Choroid plexus epithelial cell (primary cell): ENCODE measurements around the gene BCAS2.
"Not testable (repeated sequence)": the region's sequence is repeated elsewhere in the genome, so short reads cannot be mapped to it uniquely, and the experiment has no call there.

Experiments used
- DNase-seq: peaks from one replicate; pipeline ENCODE4 v3.0.0-alpha.2; 2010; ENCODE audit warnings: low read depth
- H3K4me3 ChIP-seq: 2 replicates; pipeline ENCODE4 v1.5.1; 2011; ENCODE audit warnings: low read depth, mild to moderate bottlenecking, control low read depth, low read length, moderate library complexity
- TF ChIP-seq, protein P1 (sequence below): conservative IDR thresholded peaks from 2 replicates; pipeline ENCODE4 v1.5.1; 2011; ENCODE audit warnings: low read depth, mild to moderate bottlenecking, control low read depth, inconsistent platforms, low read length, moderate library complexity

BCAS2 gene

GRCh38 chr1:114587203-114587991, 6.0 kb upstream of the BCAS2 start:
- H3K4me3 ChIP-seq, result no peak overlapping the region
- TF ChIP-seq, protein P1, sequence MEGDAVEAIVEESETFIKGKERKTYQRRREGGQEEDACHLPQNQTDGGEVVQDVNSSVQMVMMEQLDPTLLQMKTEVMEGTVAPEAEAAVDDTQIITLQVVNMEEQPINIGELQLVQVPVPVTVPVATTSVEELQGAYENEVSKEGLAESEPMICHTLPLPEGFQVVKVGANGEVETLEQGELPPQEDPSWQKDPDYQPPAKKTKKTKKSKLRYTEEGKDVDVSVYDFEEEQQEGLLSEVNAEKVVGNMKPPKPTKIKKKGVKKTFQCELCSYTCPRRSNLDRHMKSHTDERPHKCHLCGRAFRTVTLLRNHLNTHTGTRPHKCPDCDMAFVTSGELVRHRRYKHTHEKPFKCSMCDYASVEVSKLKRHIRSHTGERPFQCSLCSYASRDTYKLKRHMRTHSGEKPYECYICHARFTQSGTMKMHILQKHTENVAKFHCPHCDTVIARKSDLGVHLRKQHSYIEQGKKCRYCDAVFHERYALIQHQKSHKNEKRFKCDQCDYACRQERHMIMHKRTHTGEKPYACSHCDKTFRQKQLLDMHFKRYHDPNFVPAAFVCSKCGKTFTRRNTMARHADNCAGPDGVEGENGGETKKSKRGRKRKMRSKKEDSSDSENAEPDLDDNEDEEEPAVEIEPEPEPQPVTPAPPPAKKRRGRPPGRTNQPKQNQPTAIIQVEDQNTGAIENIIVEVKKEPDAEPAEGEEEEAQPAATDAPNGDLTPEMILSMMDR, result no peak
- no peak for DNase-seq

DNA sequence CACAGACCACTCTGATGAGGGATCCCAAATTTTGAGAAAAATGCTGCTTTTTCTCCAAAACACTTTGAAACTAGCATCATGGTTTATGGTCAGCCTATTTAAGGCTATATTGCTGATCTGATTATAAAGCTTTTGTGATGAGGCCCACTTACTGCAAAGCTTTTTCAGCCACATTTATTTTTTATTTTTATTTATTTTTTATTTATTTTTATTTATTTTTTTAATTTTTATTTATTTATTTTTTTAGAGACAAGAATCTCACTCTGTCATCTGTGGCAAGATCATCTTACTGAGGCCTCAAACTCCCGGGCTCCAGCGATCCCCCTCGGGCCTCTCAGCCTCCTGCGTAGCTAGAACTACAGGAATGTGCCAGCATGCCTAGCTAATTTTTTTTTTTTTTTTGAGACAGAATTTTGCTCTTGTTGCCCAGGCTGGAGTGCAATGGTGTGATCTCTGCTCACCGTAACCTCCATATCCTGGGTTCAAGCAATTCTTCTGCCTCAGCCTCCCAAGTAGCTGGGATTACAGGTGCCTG, 5.2 kb upstream of the BCAS2 start:
- TF ChIP-seq, protein P1, result no peak
- DNase-seq, result no peak
- no peak overlapping the region for H3K4me3 ChIP-seq

- TF ChIP-seq, protein P1, result no peak
- no peak overlapping the region for H3K4me3 ChIP-seq
- peak; percentile 13 for DNase-seq
Measured at GRCh38 chr1:114585231-114585630, 3.8 kb upstream of the BCAS2 start.

DNA sequence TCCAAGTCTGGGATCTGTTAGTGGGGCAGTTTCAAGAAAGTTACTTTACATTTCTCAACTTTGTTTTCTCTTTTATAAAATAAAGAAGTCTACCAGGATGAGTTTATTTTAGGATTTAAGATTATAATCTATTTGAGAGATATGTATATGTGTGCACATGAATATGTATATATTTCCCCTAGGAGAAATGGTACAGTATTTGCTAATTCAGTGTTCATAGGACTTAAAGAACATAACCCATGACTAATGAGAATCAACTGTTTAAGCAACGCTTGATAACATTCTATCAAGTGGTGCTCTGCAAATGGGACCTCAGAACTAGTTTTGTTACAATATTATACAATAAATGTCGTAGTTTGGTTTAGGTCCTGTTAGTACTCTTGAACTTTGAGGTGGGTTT, 7.0 kb downstream of the BCAS2 start:
- no peak for DNase-seq
- TF ChIP-seq, protein P1, result no peak
- H3K4me3 ChIP-seq, result no peak overlapping the region

DNA sequence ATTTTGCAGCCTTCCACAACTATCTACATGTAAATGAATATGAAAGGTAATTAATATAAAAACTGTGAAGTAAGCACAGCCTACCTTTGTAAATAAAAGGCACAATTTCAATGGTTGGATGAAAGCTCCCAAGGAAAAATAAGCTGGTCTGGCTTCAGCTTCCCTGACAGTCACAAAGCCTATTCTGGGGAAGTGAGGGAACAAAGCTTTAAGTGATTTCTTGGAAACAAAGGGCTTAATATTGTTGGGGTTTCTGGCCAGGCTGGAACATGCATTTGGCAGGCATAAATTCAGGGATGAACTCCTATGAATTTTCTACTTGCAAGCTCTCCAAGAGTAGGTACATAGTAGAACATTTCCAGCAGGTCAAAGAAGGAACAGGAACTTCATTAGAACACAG, 17.3 kb downstream of the BCAS2 start:
- TF ChIP-seq, protein P1, result no peak
- DNase-seq, result no peak
- H3K4me3 ChIP-seq, result no peak overlapping the region

- not testable (repeated sequence) for DNase-seq, H3K4me3 ChIP-seq
Measured at GRCh38 chr1:114562978-114563510, 18.4 kb downstream of the BCAS2 start.

DNA sequence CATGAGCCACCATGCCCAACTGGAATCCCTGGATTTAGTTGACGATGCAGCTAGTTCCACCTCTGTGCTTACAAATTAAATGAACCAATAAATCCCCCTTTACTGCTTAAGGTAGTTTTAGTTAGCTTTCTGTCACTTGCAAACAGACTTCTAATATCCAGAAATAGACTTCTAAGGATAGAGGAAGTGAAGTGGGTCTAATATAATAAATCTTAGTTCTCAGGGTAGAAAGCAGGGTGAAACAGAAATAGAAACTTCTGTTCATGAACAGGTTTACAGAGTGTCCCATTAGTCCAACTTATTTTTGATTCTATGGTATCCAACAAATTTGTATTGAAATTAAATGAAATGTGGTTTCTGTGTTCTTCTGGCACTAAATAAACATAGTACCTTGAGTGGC, 20.1 kb downstream of the BCAS2 start:
- DNase-seq, result no peak
- TF ChIP-seq, protein P1, result no peak

More for the DNA sequence above, 20.1 kb downstream of the BCAS2 start:
- H3K4me3 ChIP-seq, result no peak overlapping the region
